ENCODE results near the gene TMEM214. TPM values are rescaled to one million over a fixed set of nuclear protein-coding genes. Genes with fewer than 3 reads are reported as not detected.

TMEM214 gene, protein sequence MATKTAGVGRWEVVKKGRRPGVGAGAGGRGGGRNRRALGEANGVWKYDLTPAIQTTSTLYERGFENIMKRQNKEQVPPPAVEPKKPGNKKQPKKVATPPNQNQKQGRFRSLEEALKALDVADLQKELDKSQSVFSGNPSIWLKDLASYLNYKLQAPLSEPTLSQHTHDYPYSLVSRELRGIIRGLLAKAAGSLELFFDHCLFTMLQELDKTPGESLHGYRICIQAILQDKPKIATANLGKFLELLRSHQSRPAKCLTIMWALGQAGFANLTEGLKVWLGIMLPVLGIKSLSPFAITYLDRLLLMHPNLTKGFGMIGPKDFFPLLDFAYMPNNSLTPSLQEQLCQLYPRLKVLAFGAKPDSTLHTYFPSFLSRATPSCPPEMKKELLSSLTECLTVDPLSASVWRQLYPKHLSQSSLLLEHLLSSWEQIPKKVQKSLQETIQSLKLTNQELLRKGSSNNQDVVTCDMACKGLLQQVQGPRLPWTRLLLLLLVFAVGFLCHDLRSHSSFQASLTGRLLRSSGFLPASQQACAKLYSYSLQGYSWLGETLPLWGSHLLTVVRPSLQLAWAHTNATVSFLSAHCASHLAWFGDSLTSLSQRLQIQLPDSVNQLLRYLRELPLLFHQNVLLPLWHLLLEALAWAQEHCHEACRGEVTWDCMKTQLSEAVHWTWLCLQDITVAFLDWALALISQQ
- total RNA-seq, result 8.8 TPM
- 30.3 TPM for polyA plus RNA-seq
- long read RNA-seq, donor 1, partial matches to known transcripts, result 0 of 1 reads
- long read RNA-seq, donor 1, other reads (novel, unspliced or antisense), result 0 of 1 reads
- long read RNA-seq, donor 2, transcript TMEM214-201 (17 exons, 2,990 nt), result major isoform, 6 of 34 reads
- long read RNA-seq, donor 2, partial matches to known transcripts, result 24 of 34 reads
- long read RNA-seq, donor 2, other reads (novel, unspliced or antisense), result 0 of 34 reads
- long read RNA-seq, donor 3, partial matches to known transcripts, result 21 of 26 reads
- long read RNA-seq, donor 3, other reads (novel, unspliced or antisense), result 0 of 26 reads
- long read RNA-seq, donor 4, partial matches to known transcripts, result 0 of 2 reads
- long read RNA-seq, donor 4, other reads (novel, unspliced or antisense), result 0 of 2 reads
- long read RNA-seq, donor 5, transcript TMEM214-201 (17 exons, 2,990 nt), result major isoform, 8 of 13 reads
- long read RNA-seq, donor 5, partial matches to known transcripts, result 0 of 13 reads
- long read RNA-seq, donor 5, other reads (novel, unspliced or antisense), result 0 of 13 reads
- long read RNA-seq, donor 6, transcript TMEM214-201 (17 exons, 2,990 nt), result major isoform, 6 of 16 reads
- long read RNA-seq, donor 6, partial matches to known transcripts, result 7 of 16 reads
- long read RNA-seq, donor 6, other reads (novel, unspliced or antisense), result 0 of 16 reads
- long read RNA-seq, donor 7, partial matches to known transcripts, result 0 of 2 reads
- long read RNA-seq, donor 7, other reads (novel, unspliced or antisense), result 0 of 2 reads
- long read RNA-seq, donor 8, partial matches to known transcripts, result 0 of 5 reads
- long read RNA-seq, donor 8, other reads (novel, unspliced or antisense), result 0 of 5 reads
- long read RNA-seq, donor 9, partial matches to known transcripts, result 0 of 1 reads
- long read RNA-seq, donor 9, other reads (novel, unspliced or antisense), result 0 of 1 reads
- long read RNA-seq, donor 10, partial matches to known transcripts, result 6 of 9 reads
- long read RNA-seq, donor 10, other reads (novel, unspliced or antisense), result 0 of 9 reads

DNA sequence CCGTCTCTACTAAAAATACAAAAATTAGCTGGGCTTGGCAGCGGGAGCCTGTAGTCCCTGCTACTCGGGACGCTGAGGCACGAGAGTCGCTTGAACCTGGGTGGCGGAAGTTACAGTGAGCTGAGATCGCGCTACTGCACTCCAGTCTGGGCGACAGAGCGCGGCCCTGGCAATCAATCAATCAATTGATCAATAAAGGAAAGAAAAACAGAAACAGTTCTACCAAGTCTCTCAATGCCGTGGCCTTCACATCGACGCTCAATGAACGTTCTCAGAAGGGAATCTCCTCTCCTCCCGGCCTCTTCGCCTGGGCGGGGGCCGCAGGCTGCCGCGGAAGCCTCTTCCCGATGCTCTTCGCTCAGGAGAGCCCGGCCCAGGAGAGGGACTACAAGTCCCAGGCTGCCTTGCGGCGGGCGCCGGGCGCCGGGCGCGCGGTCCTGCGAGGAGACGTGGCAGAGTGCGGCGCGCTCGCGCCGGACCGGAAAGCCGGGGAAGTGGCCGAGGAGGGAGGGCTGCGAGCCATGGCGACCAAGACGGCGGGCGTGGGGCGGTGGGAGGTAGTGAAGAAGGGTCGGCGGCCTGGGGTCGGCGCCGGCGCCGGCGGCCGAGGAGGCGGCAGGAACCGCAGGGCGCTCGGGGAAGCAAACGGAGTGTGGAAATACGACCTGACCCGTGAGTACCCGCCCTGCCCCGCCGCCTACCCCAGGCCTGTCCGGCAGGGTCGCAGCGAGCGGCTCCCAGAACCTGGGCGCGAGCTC, at the start of gene TMEM214:
TMEM214 (plus strand) TSS at position 471 of the 758 bp plus-strand sequence; CDS start at position 522, 51 bp downstream.
- no peaks in the 10 kb centered on the region for H3K9me3 ChIP-seq (ENCODE audit: control insufficient read depth in 2 of 2, insufficient read depth in 1 of 2, low read length in 1 of 2)
- H3K4me3 ChIP-seq (ENCODE audit: low read length in 2 of 2), result peak within 1 kb of the TSS; percentile 78 to 91
- DNase-seq (ENCODE audit: low read depth in 6 of 9, low spot score in 9 of 9), result peak; percentile 47 to 84 (median 67)
- H3K27ac ChIP-seq (ENCODE audit: low read depth in 1 of 2, low read length in 1 of 2), result peak within 1 kb of the TSS in 1 of 2 donors; percentile 64
- no peaks in the 10 kb centered on the region for H3K27me3 ChIP-seq (ENCODE audit: control insufficient read depth in 2 of 2, insufficient read depth in 1 of 2, low read length in 1 of 2)
- WGBS, result under 1% methylated on average over 76 of the region's 76 CpGs
- H3K36me3 ChIP-seq (ENCODE audit: control insufficient read depth in 2 of 2, insufficient read depth in 2 of 2, low read length in 1 of 2), result peaks cover 29 to 30% of the 10 kb centered on the region in 2 donors
- peaks cover 10 to 19% of the 10 kb centered on the region in 2 donors for H3K4me1 ChIP-seq (ENCODE audit: control insufficient read depth in 2 of 2, insufficient read depth in 2 of 2, low read length in 2 of 2)

DNA sequence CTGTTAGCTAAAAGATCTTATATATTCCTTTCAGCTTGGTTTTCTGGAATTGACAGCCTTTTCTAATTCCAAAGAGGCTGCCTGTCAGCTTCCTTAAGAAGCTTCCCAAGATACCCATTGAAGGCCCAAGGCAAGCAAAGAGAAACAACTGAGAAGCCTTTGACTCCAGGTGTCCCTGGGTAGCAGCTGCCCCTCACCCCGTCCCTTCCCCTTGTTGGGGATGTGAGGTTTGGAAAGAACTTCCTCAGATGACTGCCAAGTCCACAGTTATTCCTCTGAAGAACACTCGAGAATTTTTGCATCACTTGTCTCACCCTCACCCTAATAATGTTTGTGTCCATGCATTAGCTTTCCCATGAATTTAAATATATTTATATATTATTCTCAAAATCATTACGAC, 49.0 kb upstream of the TMEM214 start:
- H3K27me3 ChIP-seq (ENCODE audit: control insufficient read depth in 2 of 2, insufficient read depth in 1 of 2, low read length in 1 of 2), result peaks cover 0 to 13% of the 10 kb centered on the region in 2 donors
- H3K4me1 ChIP-seq (ENCODE audit: control insufficient read depth in 2 of 2, insufficient read depth in 2 of 2, low read length in 2 of 2), result no peaks in the 10 kb centered on the region
- H3K27ac ChIP-seq (ENCODE audit: low read depth in 1 of 2, low read length in 1 of 2), result no peak overlapping the region
- no peak overlapping the region for H3K4me3 ChIP-seq (ENCODE audit: low read length in 2 of 2)
- no peak for DNase-seq (ENCODE audit: low read depth in 6 of 9, low spot score in 9 of 9)
- no peaks in the 10 kb centered on the region for H3K9me3 ChIP-seq (ENCODE audit: control insufficient read depth in 2 of 2, insufficient read depth in 1 of 2, low read length in 1 of 2)
- H3K36me3 ChIP-seq (ENCODE audit: control insufficient read depth in 2 of 2, insufficient read depth in 2 of 2, low read length in 1 of 2), result no peaks in the 10 kb centered on the region
- WGBS, result 75% methylated on average over 3 of the region's 3 CpGs

DNA sequence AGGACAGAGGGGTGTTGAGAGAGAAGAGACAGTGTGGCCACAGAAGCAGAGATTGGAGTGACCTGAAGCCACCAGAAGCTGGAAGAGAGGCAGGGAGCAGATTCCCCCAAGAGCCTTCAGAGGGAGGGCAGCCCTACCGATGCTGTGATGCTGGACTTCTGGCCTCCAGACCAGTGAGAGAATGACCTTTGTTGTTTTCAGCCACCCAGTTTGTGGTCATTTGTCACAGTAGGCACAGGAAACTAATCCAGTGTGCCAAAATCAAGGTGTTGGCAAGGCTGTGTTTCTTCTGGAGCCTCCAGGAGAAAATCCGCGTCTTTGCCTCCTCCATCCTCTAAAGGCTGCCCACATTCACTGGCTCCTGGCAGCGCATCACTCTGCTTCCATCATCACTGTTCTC, 47.0 kb upstream of the TMEM214 start:
- Histone ChIP-seq H3K27me3 (ENCODE audit: control insufficient read depth in 2 of 2, insufficient read depth in 1 of 2, low read length in 1 of 2) (peaks cover 0 to 18% of the 10 kb centered on the region in 2 donors), H3K36me3 (ENCODE audit: control insufficient read depth in 2 of 2, insufficient read depth in 2 of 2, low read length in 1 of 2) (no peaks in the 10 kb centered on the region), H3K9me3 (ENCODE audit: control insufficient read depth in 2 of 2, insufficient read depth in 1 of 2, low read length in 1 of 2) (no peaks in the 10 kb centered on the region), H3K4me1 (ENCODE audit: control insufficient read depth in 2 of 2, insufficient read depth in 2 of 2, low read length in 2 of 2) (no peaks in the 10 kb centered on the region), H3K27ac (ENCODE audit: low read depth in 1 of 2, low read length in 1 of 2) (no peak overlapping the region), H3K4me3 (ENCODE audit: low read length in 2 of 2) (no peak overlapping the region)
- DNase-seq (ENCODE audit: low read depth in 6 of 9, low spot score in 9 of 9), result no peak
- 96% methylated on average over 4 of the region's 4 CpGs for WGBS

DNA sequence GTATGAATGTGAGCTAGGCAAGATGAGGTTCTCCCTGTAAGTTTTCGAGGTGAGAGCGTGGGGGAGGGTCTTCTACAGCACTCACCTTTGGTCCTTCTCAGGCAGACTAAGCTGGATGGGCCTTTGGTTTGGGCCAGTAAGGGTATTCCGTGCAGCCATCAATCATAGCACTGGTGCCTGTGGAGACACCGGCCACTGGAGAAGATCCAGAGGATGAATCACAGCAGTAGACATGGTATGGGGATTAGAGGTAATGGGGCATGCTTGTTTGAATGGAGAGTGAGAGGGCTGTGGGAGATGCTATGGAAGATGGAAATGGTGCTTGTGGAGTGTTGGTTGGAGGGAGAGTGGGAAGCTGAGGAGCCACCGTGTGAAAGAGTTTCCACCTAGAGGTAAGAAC, 46.2 kb upstream of the TMEM214 start:
- Histone ChIP-seq H3K9me3 (ENCODE audit: control insufficient read depth in 2 of 2, insufficient read depth in 1 of 2, low read length in 1 of 2) (no peaks in the 10 kb centered on the region), H3K36me3 (ENCODE audit: control insufficient read depth in 2 of 2, insufficient read depth in 2 of 2, low read length in 1 of 2) (no peaks in the 10 kb centered on the region), H3K4me1 (ENCODE audit: control insufficient read depth in 2 of 2, insufficient read depth in 2 of 2, low read length in 2 of 2) (no peaks in the 10 kb centered on the region), H3K27me3 (ENCODE audit: control insufficient read depth in 2 of 2, insufficient read depth in 1 of 2, low read length in 1 of 2) (peaks cover 0 to 21% of the 10 kb centered on the region in 2 donors), H3K27ac (ENCODE audit: low read depth in 1 of 2, low read length in 1 of 2) (no peak overlapping the region), H3K4me3 (ENCODE audit: low read length in 2 of 2) (no peak overlapping the region)
- DNase-seq (ENCODE audit: low read depth in 6 of 9, low spot score in 9 of 9), result no peak
- WGBS, result 96% methylated on average over 5 of the region's 5 CpGs

DNA sequence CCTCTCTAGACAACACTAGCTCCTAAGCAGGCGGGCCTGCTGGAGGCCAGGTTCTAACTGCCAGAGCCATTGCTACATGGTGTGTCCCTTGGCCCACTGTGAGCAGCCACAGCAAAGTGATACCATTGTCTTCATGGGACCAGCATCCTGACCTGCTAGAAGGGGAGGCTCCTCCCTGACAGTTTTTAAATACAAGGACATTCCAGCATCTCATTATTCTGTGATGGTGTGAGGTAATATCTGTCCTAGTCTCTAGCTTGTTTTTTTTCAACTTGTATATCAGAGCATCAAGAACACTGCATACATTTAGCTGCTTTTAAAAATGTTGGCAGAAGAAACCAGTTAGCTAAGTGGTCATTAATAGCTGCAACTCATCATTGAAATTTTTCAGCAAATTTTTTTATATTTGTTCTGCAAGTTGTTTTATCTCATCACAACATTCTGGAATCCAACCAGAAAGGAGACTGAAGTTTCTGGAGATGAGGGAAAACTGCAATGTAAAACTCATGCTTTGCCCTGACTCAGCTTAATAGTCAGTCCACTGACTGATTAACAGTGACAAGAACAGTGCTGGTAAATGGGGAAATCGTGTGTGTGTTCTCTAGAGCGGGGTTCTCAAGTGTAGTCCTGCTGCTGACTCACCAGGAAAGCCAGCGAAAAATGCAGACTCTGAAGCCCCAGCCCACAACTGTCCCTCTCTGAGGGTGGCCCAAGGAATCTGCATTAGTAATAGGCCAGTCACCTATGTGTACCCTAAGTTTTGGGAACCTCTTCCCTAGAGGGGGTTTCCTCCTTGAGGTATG, 44.5 kb upstream of the TMEM214 start:
- DNase-seq (ENCODE audit: low read depth in 6 of 9, low spot score in 9 of 9), result no peak
- no peaks in the 10 kb centered on the region for H3K4me1 ChIP-seq (ENCODE audit: control insufficient read depth in 2 of 2, insufficient read depth in 2 of 2, low read length in 2 of 2)
- H3K27ac ChIP-seq (ENCODE audit: low read depth in 1 of 2, low read length in 1 of 2), result no peak overlapping the region
- H3K4me3 ChIP-seq (ENCODE audit: low read length in 2 of 2), result no peak overlapping the region
- peaks cover 0 to 22% of the 10 kb centered on the region in 2 donors for H3K27me3 ChIP-seq (ENCODE audit: control insufficient read depth in 2 of 2, insufficient read depth in 1 of 2, low read length in 1 of 2)
- no peaks in the 10 kb centered on the region for H3K36me3 ChIP-seq (ENCODE audit: control insufficient read depth in 2 of 2, insufficient read depth in 2 of 2, low read length in 1 of 2)
- 88% methylated on average over 4 of the region's 4 CpGs for WGBS
- no peaks in the 10 kb centered on the region for H3K9me3 ChIP-seq (ENCODE audit: control insufficient read depth in 2 of 2, insufficient read depth in 1 of 2, low read length in 1 of 2)

DNA sequence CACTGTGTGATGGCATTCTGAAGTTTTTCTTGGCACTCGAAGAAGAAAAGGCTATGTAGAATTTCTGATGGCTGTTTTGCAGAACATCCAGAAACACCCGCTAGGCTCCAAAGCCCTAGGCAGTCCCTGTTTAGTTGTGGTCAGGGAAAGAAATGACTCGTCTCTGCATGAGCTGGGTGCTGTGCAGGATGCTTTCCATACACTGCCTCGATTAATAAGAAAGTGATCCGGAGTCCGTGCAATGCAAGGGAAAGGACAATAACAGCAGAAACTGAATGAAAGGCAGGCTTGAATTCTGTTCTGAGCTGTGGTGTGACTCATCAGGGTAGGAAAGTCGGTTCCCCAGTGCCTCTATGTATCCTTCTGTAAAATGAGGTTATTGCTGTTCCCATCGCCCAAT, 43.6 kb upstream of the TMEM214 start:
- Histone ChIP-seq H3K4me1 (ENCODE audit: control insufficient read depth in 2 of 2, insufficient read depth in 2 of 2, low read length in 2 of 2) (no peaks in the 10 kb centered on the region), H3K9me3 (ENCODE audit: control insufficient read depth in 2 of 2, insufficient read depth in 1 of 2, low read length in 1 of 2) (no peaks in the 10 kb centered on the region), H3K27ac (ENCODE audit: low read depth in 1 of 2, low read length in 1 of 2) (no peak overlapping the region), H3K36me3 (ENCODE audit: control insufficient read depth in 2 of 2, insufficient read depth in 2 of 2, low read length in 1 of 2) (no peaks in the 10 kb centered on the region), H3K27me3 (ENCODE audit: control insufficient read depth in 2 of 2, insufficient read depth in 1 of 2, low read length in 1 of 2) (peaks cover 0 to 22% of the 10 kb centered on the region in 2 donors), H3K4me3 (ENCODE audit: low read length in 2 of 2) (no peak overlapping the region)
- WGBS, result 95% methylated on average over 8 of the region's 8 CpGs
- no peak for DNase-seq (ENCODE audit: low read depth in 6 of 9, low spot score in 9 of 9)

DNA sequence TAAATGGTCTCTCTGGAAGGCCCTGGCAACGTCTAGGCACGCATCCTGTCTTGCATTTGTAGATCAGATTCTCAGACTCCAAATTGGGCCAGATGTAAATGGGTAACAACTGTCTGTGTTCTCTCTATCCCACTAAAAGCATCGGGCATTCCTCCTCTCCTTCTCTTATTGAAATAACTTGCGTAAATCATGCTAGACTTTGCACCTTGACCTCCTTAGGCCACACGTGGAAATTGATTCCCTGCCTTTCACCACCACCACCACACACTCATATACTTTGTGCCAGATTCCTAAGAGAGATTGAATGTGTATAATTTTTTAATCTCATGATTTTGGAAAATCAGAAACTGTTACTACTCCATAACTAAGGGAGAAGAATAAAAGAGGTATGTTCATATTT, 41.0 kb upstream of the TMEM214 start:
- H3K9me3 ChIP-seq (ENCODE audit: control insufficient read depth in 2 of 2, insufficient read depth in 1 of 2, low read length in 1 of 2), result no peaks in the 10 kb centered on the region
- no peak for DNase-seq (ENCODE audit: low read depth in 6 of 9, low spot score in 9 of 9)
- no peaks in the 10 kb centered on the region for H3K4me1 ChIP-seq (ENCODE audit: control insufficient read depth in 2 of 2, insufficient read depth in 2 of 2, low read length in 2 of 2)
- no peak overlapping the region for H3K27ac ChIP-seq (ENCODE audit: low read depth in 1 of 2, low read length in 1 of 2)
- H3K27me3 ChIP-seq (ENCODE audit: control insufficient read depth in 2 of 2, insufficient read depth in 1 of 2, low read length in 1 of 2), result peaks cover 0 to 15% of the 10 kb centered on the region in 2 donors
- H3K4me3 ChIP-seq (ENCODE audit: low read length in 2 of 2), result no peak overlapping the region
- 90% methylated on average over 5 of the region's 5 CpGs for WGBS
- H3K36me3 ChIP-seq (ENCODE audit: control insufficient read depth in 2 of 2, insufficient read depth in 2 of 2, low read length in 1 of 2), result no peaks in the 10 kb centered on the region
